GM18519 (cell line): ENCODE results near the gene SCN8A.
"Not testable (repeated sequence)": the region's sequence is repeated elsewhere in the genome, so short reads cannot be mapped to it uniquely, and the experiment has no call there.

Experiments
- ATAC-seq: cut with Tn5 transposase; IDR thresholded peaks from one replicate; pipeline ENCODE4 v1.9.1; 2021; ENCODE audit warnings: mild to moderate bottlenecking, moderate library complexity; ENCODE audit not compliant: unreplicated experiment, low FRiP score

Gene SCN8A

DNA sequence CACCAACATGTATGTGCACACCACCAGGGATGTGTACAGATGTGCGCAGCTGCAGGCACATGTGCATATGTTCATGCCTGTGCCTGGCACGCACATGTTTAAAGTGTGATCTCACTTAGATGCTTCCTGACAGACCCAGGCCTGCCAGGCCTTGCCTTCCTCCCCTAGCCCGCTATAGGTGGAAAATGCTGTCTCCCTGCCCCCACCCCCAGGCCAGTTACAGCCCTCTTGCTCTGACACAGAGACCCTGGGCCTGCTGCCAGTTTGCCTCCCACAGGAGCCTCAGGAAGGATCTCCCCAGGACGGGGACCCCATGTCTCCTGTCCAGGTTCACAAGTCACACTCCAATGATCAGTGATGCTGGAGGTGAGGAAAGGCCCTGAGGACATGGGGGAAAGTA is 235.8 kb downstream of the SCN8A start:
- ATAC-seq: no peak

DNA sequence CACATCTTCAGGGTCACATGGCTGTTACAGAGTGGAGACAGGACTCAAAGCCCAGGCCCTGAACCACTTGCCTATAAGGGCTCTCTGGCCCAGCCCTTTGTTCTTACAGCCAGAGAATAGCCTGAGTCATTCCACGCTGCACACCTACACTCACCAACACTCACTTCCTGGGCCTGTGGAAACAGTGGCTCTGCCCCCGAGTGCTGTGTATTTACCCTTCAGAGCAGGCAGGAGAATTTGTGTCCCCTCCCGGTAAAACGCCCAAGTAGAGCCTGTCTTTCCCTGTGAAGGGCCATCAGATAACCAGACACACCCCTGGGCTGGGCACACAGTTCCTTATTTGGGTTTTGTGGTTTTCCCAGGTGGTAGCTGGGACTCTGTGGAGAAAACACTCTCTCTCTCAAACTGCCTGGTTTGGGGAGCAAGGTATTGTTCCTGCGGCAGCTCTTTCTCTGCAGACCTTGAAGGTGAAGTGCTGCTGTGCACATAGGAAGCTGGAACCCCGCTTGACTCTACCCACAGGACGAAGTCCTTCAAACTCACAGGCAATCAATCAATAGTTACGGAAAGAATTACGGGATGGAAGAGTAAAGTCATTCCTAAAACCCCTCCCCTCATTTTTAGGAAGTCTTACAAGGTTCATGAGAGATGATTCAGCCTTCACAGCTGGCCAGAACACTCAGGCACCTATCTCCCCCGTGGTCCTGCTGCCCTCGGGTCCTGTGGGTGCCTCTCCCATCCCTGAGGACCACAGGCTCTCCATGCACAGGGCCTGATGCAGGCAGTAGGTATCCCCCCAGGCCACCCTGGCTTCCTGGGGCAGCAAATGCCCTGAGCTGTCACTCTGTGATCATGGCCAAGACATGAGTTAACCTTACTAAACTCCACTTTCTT is 237.1 kb downstream of the SCN8A start:
- ATAC-seq: no peak

- no peak for ATAC-seq
Observed at GRCh38 chr12:51829011-51829481, 238.0 kb downstream of the SCN8A start.

GRCh38 chr12:51829641-51830040 is 238.6 kb downstream of the SCN8A start:
- ATAC-seq: no peak

DNA sequence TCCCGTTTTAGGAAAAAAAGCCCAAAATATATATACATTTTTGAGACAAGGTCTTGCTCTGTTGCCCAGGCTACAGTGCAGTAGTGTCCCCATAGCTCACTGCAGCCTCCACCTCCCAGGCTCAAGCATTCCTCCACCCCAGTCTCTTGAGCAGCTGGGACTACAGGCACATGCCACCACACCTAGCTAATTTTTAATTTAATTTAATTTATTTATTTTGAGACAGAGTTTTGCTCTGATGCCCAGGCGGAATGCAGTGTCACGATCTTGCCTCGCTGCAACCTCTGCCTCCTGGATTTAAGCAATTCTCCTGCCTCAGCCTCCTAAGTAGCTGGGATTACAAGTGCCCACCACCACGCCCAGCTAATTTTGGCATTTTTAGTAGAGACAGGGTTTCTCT is 240.8 kb downstream of the SCN8A start:
- not testable (repeated sequence) for ATAC-seq

GRCh38 chr12:51832354-51833107 is 241.5 kb downstream of the SCN8A start:
- no peak for ATAC-seq

- no peak for ATAC-seq
Observed at GRCh38 chr12:51833448-51834227, 242.6 kb downstream of the SCN8A start.

DNA sequence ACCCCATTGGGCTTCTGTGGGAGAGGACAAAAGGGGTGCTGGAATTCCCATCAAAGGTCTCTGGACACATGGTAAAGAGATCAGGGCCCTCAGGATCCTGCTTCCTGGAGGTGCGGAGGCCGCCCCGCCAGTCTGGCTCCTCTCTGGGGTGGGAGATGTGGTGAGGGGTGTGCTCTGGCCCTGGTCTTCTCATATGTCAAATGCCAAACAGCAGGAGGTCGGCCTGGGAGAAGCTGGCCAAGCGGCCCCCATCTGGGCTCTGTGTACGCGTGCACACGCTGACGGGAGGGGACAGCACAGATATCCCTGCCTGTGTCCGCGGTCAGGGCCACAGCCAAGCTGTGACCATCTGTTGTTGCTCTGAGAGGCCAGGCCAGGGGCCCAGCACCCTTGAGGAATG is 243.4 kb downstream of the SCN8A start:
- ATAC-seq: no peak

- ATAC-seq: no peak
Observed at GRCh38 chr12:51836041-51836826, 245.2 kb downstream of the SCN8A start.

DNA sequence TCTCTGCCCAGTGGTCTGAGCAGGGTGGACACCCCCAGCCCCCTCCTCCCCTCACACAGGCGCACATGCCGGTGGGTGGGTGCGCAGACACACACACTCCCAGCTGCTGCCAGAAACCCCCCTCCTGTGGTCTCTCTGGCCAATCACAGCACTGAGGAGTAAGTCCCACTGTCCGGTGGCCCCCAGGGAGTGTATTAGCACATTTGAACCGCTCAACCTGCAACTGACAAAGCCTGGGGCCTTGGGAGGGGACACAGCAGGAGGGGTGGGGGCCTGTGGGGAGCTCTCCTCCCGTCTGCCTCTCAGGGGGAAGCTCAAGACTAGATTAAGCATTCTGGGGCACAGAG is 245.8 kb downstream of the SCN8A start:
- ATAC-seq: no peak

- no peak for ATAC-seq
Observed at GRCh38 chr12:51837286-51837685, 246.3 kb downstream of the SCN8A start.

GRCh38 chr12:51838036-51838435 is 247.0 kb downstream of the SCN8A start:
- ATAC-seq: no peak

DNA sequence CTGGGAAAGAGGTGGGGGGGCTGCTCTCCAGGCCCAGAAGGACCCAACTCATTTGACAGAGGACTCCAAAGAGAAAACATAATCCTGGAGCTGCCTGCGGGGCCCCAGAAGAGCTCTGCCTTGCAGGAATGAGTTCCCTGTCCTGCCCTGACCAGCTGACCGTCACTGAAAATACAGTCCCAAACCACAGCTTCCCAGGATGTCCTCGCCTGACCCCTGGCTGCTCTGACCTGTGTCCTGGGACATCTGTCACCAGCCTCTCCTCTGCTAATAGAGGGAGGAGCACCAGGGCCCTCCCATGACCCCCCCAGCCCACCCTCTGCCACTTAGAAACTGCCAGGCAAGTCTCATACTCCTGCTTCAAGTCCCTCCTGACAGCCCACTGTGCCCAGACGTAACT is 247.7 kb downstream of the SCN8A start:
- no peak for ATAC-seq

- ATAC-seq: no peak
Observed at GRCh38 chr12:51839310-51839947, 248.4 kb downstream of the SCN8A start.

DNA sequence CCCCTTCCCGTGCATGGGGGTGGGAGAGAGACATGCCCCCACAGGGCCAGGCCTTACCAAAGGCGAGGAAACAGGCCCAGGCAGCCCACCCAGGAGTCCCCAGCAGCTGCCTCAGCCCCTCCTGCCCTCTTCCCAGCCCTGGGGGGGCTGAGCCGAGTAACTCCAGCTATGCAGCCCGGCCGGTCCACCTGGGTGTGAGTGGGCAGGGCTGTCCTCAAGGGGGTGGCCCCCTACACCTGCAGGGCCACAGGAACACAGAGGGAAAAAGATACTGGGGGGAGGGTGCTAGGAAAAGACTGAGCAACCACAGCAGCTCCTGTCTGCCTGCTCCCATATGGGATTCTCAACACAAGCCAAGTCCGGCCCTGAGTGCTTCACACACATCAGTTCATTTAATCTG is 249.9 kb downstream of the SCN8A start:
- ATAC-seq: no peak

- ATAC-seq: no peak
Observed at GRCh38 chr12:51841727-51842126, 250.7 kb downstream of the SCN8A start.

- ATAC-seq: no peak
Observed at GRCh38 chr12:51844854-51845253, 253.8 kb downstream of the SCN8A start.

DNA sequence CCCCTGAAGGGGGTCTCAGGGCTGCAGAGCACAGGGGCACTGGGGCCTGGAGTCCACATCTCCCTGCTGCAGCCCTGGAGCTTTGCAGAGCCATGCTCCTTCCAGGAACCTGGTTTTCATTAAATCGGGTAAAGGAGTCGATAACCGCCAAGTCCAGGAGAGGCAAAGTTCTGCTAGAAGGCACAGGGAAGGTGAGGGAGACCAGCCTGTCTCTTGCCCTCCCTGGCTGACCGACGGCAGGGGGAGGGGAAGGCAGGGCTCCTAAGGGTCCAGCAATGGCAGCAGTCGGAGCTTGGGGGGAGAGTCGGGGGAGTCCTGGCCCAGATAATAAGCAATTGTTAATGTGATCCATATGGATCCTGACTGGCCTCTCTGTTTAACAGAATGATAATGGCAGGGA is 254.4 kb downstream of the SCN8A start:
- ATAC-seq: no peak

DNA sequence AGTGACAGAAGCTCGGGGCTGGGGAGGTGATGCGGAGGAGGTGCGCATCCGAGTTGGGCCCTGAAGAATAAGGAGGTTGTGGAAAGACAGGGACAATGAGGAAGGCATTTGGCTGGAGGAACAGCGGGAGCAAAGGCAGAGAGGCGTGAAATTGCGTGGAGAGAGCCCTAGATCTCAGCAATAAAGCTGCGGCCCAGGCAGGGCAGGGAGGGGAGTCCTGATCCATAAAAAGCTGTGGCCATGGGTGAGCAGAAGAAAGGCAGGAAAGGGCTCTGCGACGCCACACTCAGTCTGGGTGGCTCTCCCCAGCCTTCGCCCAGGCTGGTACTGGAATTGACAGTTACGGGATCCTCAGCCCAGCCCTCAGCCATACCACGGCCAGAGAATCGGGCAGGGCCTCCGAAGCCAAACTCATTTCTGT is 255.2 kb downstream of the SCN8A start:
- ATAC-seq: no peak
